HG03342 (cell line): ENCODE data around the gene ERC2.

ENCODE experiments used
- ATAC-seq: cut with Tn5 transposase; IDR thresholded peaks from one replicate; pipeline ENCODE4 v1.9.1; 2021; ENCODE audit warnings: mild to moderate bottlenecking, moderate library complexity; ENCODE audit not compliant: unreplicated experiment

ERC2 gene

GRCh38 chr3:55897573-55898224, 570.6 kb downstream of the ERC2 start:
- ATAC-seq = no peak

- no peak for ATAC-seq
Measured at GRCh38 chr3:55895897-55896566, 572.2 kb downstream of the ERC2 start.

- ATAC-seq = no peak
Measured at GRCh38 chr3:55894605-55895004, 573.7 kb downstream of the ERC2 start.

GRCh38 chr3:55893045-55893664, 575.1 kb downstream of the ERC2 start:
- ATAC-seq = no peak

DNA sequence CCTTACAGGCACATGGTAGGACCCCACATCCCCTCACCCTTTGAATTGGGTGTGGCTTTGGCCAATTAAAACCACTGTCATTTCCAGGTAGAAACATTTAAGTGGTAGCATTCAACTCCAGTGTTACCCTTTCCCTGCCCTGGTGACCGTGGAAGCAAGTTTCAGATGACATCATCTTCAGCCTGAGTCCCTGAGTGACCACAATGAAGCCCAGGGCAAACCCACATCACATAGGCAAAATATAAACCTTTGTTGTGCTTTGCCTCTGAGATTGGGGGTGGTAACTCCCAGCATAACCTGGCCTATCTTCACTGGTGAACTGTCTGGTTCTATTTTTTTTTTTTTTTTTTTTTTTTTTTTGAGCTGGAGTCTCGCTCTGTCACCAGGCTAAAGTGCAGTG, 577.2 kb downstream of the ERC2 start:
- ATAC-seq = no peak

- ATAC-seq = no peak
Measured at GRCh38 chr3:55888282-55888885, 579.9 kb downstream of the ERC2 start.

DNA sequence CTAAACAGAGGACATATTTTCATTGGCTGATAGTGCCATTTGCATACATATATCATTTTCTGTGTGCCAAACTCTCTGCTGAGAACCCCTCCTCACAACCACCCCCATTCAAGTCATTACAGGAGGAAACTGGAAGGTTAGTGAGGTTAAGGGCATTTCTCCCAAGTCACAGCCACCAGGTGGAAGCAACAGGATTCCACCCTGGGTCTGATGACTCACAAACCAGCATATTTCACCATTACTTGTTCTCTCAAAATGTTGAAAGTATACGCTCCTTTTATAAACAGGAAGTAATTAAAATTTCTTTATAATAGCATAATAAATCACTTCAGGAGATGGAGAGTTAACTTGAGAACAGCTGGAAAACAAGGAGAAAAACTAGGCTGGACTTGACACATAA, 582.5 kb downstream of the ERC2 start:
- ATAC-seq = no peak

DNA sequence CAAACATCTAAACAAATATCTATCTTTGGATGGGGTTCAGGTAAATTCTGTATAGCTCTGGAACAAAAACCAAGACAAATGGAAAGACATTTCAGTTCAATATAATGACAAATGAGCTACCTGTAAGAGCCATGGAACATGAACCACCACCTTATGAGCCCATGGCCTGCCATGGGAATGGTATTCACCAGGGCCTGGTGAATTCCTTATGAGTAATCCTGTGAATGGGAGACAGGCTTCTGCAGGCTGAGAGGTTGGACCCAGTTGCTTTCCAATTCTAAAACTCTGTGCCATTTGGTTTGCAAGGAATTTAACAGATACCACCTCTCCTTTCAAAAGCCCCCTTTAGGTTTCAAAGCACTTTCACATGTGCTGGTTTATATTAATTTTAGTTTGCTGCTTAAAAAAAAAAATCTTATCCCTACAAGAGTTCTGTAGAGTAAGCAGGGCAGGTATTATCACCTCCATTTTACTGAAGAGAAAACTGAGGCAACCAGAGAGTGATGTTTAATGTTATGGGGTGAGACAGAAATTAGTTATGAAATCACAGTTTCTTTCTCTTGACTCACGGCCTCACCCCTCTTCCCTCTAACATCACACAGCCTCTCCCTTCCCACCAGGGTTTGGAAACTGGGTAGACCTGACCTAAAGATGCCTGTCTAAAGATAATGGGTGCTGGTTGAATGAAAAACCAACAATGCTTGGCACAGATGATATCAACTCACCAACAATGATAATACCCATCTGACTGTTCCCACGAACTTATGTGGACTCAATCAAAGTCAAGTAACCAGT, 583.6 kb downstream of the ERC2 start:
- ATAC-seq = no peak

DNA sequence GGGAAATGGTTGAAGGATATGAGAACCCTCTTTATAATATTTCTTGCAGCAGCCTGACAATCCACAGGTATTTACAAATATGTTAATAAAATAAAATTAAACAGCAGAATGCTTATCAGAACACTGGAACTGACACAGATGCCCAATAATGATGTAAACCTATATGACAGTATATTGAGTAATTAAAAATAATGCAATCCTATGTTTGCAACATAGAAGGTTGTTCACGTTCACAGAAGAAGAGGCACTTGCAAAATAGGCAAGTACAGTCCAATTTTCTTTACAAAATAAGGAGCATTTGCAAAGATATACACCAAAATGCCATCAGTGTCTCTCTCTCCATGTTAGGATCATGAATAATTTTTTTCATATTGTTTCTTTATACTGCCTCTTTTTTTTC, 584.2 kb downstream of the ERC2 start:
- no peak for ATAC-seq

DNA sequence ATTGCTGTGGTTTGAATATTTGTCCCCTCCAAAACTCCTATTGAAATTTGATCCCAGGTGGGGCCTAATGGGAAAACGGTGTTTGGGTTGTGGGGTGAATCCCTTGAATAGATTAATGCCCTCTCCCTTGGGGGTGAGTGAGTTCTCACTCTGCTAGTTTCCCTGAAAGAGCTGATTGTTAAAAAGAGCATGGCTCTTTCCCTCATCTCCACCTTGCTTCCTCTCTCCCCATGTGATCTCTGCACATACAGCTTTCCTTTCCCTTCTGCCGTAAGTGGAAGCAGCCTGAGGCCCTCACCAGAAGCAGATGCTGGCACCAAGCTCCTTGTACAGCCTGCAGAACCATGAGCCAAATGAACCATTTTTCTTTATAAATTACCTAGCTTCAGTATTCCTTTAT, 586.3 kb downstream of the ERC2 start:
- no peak for ATAC-seq

- no peak for ATAC-seq
Measured at GRCh38 chr3:55880357-55880756, 587.9 kb downstream of the ERC2 start.

GRCh38 chr3:55879901-55880331, 588.4 kb downstream of the ERC2 start:
- no peak for ATAC-seq

DNA sequence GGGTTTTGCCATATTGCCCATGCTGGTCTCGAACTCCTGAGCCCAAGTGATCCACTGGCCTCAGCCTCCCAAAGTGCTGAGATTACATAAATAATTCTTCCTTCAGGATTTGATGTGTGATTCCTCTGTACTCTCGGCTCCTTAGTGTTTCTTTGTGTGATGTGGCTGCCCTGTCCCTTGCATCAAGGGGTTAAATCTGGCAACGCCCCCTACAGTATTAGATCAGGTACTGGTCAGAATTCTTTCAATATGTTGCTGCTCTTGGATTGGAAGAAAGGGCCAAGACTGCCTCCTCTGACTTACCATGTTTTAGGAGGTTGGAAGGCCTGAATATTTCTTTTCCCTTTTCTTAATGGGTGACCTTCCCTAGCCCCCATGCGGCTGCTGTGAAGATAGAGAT, 590.6 kb downstream of the ERC2 start:
- ATAC-seq = no peak

DNA sequence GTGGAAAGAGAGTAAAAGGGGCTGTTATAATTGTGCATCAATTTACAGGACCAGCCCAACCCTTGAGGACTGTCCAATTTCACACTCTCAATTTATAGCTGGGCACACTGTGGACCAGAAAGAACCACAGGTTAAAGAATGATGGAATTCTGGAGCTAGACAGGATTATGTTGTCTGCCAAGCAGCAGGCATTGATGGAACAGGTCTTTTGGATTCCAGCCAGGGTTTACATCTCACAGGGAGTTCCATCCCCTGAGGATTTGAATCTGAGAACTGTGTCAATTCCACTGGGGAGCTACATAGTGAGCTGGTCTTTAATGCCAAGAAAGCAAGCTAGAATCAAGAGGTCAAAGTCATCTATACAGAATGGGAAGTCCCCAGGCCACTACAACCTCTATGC, 591.7 kb downstream of the ERC2 start:
- ATAC-seq = no peak

GRCh38 chr3:55875113-55875512, 593.2 kb downstream of the ERC2 start:
- ATAC-seq = no peak

DNA sequence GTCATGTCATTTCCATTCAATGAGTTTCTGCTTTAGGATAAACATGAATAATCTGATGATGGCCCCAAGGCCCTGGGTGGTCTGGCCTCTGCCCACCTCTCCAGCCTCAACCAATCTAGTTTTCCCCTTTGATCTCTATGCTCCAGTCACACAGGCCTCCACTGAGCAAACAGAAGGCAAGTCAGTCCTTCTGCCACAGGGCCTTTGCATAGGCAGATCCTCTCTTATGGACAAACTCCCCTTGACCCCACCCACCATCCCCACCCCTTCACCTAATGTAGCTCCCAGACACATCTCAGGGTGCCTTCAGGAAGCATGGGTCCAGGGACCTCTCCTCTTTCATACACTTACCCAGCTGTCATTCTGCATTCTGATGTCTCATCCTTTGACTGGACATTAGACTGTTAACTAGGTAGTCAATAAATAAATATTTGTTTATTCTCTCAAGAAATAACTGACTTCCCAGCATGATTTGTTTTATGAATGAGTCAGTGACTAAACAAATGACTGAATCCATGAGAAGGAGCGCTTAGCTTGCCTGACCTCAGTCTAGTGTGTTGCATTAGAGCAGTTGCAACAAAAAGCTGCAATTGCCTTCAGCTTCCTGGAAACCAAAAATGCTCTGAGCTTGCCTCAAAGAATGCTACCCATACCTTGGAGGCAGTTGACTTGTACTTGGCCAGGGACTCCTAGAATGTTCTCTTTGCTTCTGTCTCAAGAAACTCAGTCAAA, 594.6 kb downstream of the ERC2 start:
- no peak for ATAC-seq

DNA sequence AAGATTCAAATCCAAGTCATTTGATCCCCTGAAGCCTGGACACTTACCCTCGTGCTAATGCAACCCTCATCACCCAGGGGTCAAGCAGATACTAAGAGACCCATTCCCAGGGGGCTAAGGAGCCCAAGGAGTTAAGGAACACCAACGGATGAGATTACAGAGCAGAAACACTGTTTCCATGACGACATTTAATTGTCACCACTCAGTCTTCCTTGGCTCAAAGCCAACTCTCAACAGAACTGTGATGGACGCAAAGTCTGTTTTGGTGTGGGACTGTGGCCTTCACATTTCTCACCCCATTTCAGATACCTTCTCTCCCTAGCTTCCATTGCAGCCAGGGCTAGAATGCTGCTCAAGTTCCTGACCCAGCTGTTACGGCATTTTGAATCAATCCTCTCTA, 597.7 kb downstream of the ERC2 start:
- no peak for ATAC-seq

DNA sequence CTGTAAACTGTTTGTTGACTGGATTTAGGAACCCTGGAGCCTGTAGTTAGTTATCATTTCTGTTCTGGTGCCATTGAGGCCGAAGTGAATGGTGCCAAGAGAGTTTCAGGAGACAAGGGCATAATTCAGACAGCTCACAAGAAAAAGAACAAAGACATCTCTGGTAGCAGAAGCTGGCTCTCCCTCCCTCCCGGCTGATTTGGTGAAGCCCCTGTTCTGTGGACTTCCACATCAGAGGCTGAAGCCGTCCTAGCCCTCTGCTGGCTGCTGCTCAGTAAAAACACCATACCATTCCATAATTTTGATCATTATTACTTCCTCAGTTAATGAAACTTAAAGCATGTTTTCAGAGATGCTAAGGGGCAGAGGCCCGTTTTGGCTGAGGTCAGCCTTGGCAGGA, 599.9 kb downstream of the ERC2 start:
- no peak for ATAC-seq

- no peak for ATAC-seq
Measured at GRCh38 chr3:55863028-55863427, 605.2 kb downstream of the ERC2 start.

- ATAC-seq = no peak
Measured at GRCh38 chr3:55860049-55860721, 608.1 kb downstream of the ERC2 start.
